Measurements from ENCODE around the gene PTPA.
A peak's percentile ranks its signal among the peaks of the same experiment; 100 is the strongest.

Gene PTPA

DNA sequence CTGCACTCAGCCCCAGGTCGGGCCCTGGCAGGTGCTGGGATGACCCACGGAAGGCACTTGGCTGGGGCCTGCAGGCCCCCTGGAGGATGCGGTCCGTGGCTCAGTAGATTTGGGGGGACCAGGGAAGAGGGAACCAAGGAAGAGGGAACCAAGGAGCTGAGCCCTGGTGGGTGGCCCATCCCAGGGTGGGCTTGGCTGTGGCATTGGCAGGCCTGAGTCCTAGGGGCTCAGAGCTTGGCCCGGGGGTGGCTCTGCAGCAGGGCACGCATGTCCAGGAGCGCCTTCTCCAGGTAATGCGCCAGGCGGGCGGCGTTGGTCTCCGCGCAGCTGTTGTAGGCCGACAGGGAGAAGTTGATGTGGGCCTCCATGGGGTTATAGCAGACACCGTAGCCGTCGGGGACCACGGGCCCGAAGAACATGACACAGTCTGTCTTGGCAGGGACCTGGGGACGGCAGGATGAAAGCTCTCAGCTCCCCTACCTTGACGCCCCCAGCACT, 16.0 kb upstream of the PTPA start:
- TF ChIP-seq ZNF404 (tag by site-specific recombination; IDR thresholded peaks at IDR 0.05), result no peak
- no peak for TF ChIP-seq ZNF658 (tag by site-specific recombination; IDR thresholded peaks at IDR 0.05)
- no peak for TF ChIP-seq ZNF768 (tag by site-specific recombination; IDR thresholded peaks at IDR 0.05)
- TF ChIP-seq ZBTB7A (tag by site-specific recombination; IDR thresholded peaks at IDR 0.05; ENCODE audit: low read depth), result no peak
- TF ChIP-seq SP3 (tag by site-specific recombination; IDR thresholded peaks at IDR 0.05), result no peak
- TF ChIP-seq ZNF48 (tag by site-specific recombination; IDR thresholded peaks at IDR 0.05), result no peak
- TF ChIP-seq REPIN1 (tag by site-specific recombination; IDR thresholded peaks at IDR 0.05; ENCODE audit: low read depth), result no peak
- TF ChIP-seq EGR2 (tag by site-specific recombination; IDR thresholded peaks at IDR 0.05; ENCODE audit: low read depth), result no peak
- no peak for TF ChIP-seq ZNF621 (tag by site-specific recombination; IDR thresholded peaks at IDR 0.05)
- TF ChIP-seq ZEB2 (tag by site-specific recombination; IDR thresholded peaks at IDR 0.05), result no peak
- no peak for TF ChIP-seq ZNF707 (tag by site-specific recombination; IDR thresholded peaks at IDR 0.05)
- TF ChIP-seq, protein P1, sequence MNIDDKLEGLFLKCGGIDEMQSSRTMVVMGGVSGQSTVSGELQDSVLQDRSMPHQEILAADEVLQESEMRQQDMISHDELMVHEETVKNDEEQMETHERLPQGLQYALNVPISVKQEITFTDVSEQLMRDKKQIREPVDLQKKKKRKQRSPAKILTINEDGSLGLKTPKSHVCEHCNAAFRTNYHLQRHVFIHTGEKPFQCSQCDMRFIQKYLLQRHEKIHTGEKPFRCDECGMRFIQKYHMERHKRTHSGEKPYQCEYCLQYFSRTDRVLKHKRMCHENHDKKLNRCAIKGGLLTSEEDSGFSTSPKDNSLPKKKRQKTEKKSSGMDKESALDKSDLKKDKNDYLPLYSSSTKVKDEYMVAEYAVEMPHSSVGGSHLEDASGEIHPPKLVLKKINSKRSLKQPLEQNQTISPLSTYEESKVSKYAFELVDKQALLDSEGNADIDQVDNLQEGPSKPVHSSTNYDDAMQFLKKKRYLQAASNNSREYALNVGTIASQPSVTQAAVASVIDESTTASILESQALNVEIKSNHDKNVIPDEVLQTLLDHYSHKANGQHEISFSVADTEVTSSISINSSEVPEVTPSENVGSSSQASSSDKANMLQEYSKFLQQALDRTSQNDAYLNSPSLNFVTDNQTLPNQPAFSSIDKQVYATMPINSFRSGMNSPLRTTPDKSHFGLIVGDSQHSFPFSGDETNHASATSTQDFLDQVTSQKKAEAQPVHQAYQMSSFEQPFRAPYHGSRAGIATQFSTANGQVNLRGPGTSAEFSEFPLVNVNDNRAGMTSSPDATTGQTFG (tag by site-specific recombination; IDR thresholded peaks at IDR 0.05; ENCODE audit: borderline replicate concordance), result no peak
- TF ChIP-seq, protein P2, sequence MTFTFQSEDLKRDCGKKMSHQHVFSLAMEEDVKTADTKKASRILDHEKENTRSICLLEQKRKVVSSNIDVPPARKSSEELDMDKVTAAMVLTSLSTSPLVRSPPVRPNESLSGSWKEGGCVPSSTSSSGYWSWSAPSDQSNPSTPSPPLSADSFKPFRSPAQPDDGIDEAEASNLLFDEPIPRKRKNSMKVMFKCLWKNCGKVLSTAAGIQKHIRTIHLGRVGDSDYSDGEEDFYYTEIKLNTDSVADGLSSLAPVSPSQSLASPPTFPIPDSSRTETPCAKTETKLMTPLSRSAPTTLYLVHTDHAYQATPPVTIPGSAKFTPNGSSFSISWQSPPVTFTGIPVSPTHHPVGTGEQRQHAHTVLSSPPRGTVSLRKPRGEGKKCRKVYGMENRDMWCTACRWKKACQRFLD (tag by site-specific recombination; IDR thresholded peaks at IDR 0.05), result no peak
- H3K27ac ChIP-seq (ENCODE audit: extremely low read depth, low read depth, low read length), result no peak overlapping the region
- peaks cover 0 to 27% of the 10 kb centered on the region in 2 experiments; a peak in 2 of 3 replicates for H3K36me3 ChIP-seq (ENCODE audit: control insufficient read depth in 2 of 2, insufficient read depth in 1 of 2, low read length in 2 of 2)
- H3K4me1 ChIP-seq (ENCODE audit: control insufficient read depth, insufficient read depth, low read length), result no peaks in the 10 kb centered on the region
- CTCF ChIA-PET, result interaction anchor here (0.6 to 0.9 kb wide), 2 partner anchors 37 to 350 kb away, joined by 3 to 4 read pairs; no protein-coding TSS in a partner anchor
- H3K4me3 ChIP-seq (ENCODE audit: low read depth, low read length), result no peak overlapping the region
- no peaks in the 10 kb centered on the region for H3K9me3 ChIP-seq (ENCODE audit: control insufficient read depth, insufficient read depth, low read depth, low read length)
- POLR2A ChIA-PET, result interaction anchor here (0.8 to 2.8 kb wide), 5 partner anchors 8 to 16 kb away, joined by 3 to 13 read pairs (median 3); partner anchors contain the start of genes DOLPP1 and PTPA

DNA sequence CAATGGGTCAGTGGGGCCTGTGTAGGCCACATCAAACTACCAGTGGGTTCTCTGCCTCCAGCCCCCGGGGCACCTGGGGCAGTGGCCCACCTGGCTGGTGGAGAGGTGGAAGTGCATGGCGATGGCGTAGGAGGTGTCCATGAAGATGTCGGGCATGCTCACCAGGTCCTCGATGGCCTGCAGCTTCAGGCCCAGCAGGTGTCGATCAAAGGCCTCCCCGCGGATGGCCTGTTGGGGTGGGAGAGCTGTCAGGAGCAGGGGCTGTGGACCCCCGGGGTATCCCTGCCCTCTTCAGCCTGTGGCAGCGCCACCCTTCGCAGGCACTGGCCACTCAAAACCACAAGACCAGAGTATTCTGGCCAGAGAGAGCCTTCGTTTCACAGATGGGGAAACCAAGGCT, 15.3 kb upstream of the PTPA start:
- Histone ChIP-seq H3K4me3 (ENCODE audit: low read depth, low read length) (no peak overlapping the region), H3K27ac (ENCODE audit: extremely low read depth, low read depth, low read length) (no peak overlapping the region), H3K36me3 (ENCODE audit: control insufficient read depth in 2 of 2, insufficient read depth in 1 of 2, low read length in 2 of 2) (peaks cover 0 to 24% of the 10 kb centered on the region in 2 experiments; a peak in 2 of 3 replicates), H3K9me3 (ENCODE audit: control insufficient read depth, insufficient read depth, low read depth, low read length) (no peaks in the 10 kb centered on the region), H3K4me1 (ENCODE audit: control insufficient read depth, insufficient read depth, low read length) (no peaks in the 10 kb centered on the region)
- POLR2A ChIA-PET, result interaction anchor here (0.8 to 2.8 kb wide), 5 partner anchors 8 to 22 kb away, joined by 3 to 13 read pairs (median 3); partner anchors contain the start of genes DOLPP1 and PTPA
- CTCF ChIA-PET, result no interaction called here
- TF ChIP-seq FEZF1 (tag by site-specific recombination; IDR thresholded peaks at IDR 0.05), result no peak
- no peak for TF ChIP-seq ZNF707 (tag by site-specific recombination; IDR thresholded peaks at IDR 0.05)
- no peak for TF ChIP-seq ZNF768 (tag by site-specific recombination; IDR thresholded peaks at IDR 0.05)
- no peak for TF ChIP-seq KLF1 (tag by site-specific recombination; IDR thresholded peaks at IDR 0.05)

DNA sequence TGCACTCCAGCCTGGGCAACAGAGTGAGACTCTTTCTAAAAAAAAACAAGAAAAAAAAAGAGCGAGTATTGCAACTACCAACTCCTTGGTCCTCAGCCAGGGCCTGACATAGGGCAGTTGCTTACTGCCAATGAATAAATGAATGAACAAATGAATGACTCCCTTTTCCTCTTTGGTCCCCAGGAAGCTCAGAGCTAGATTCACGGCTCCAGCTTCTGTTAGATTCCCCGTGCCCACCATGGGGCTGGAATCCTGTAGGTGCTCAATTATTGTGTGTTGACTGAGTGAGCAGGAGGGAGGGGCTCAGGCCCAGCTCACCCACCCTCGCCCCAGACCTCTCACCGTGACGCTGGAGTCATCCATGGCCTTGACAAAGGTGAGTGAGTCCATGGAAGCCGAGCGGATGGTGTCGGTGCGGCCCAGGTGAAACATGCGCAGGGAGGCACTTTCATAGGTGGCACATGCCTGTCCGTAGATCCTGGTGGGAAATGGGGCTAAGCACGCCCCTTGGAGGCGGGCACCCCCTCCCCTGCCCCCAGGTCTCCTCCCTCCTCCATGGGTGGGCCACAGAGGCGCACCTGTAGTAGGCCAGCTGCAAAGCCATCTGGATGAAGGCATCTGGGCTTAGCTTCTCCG, 13.4 kb upstream of the PTPA start:
- Histone ChIP-seq H3K4me3 (ENCODE audit: low read depth, low read length) (no peak overlapping the region), H3K36me3 (ENCODE audit: control insufficient read depth in 2 of 2, insufficient read depth in 1 of 2, low read length in 2 of 2) (peaks cover 0 to 24% of the 10 kb centered on the region in 2 experiments; a peak in 1 of 3 replicates), H3K9me3 (ENCODE audit: control insufficient read depth, insufficient read depth, low read depth, low read length) (no peaks in the 10 kb centered on the region), H3K4me1 (ENCODE audit: control insufficient read depth, insufficient read depth, low read length) (no peaks in the 10 kb centered on the region), H3K27ac (ENCODE audit: extremely low read depth, low read depth, low read length) (no peak overlapping the region)
- ChIA-PET CTCF (interaction anchor here (0.5 to 1.9 kb wide), 3 partner anchors 12 to 41 kb away, joined by 3 to 6 read pairs (median 4); partner anchors contain the start of gene PTPA), POLR2A (interaction anchor here (0.9 to 1.1 kb wide), 2 partner anchors 14 to 17 kb away, joined by 3 to 4 read pairs; partner anchors contain the start of gene DOLPP1)
- TF ChIP-seq ZNF133 (tag by site-specific recombination; IDR thresholded peaks at IDR 0.05), result no peak
- TF ChIP-seq ZNF24 (tag by site-specific recombination; IDR thresholded peaks at IDR 0.05), result peak; percentile 52; the same call in 1 of the 2 replicates

All from HEK293 (cell line).